Measurements from ENCODE around the gene NEAT1.

DNA sequence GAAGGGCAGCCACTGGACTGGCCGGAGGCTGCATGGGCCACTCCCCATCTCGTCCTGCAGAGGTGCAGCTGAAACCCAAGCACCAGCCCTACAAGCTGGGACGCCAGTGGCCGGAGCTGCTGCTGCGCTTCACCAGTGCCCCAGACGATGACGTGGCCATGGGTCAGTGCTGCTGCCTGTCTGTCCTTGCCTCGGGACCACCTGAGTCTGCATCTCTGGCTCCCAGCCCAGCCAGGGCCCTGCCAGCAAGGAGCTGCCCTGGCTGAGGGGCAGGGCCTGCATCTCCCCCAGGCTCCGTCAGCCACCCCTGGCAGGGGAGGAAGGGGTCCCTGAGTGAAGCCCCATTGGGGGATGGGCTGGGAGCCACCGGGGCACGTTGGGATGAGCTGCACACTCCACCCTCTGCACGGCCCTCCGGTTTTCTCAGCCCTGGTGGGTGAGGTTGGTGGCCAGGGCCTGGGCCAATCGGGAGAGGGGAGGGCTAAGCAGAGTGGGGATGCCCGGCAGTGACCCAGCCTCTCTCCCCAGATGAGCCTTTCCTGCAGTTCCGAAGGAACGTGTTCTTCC lies 29.0 kb upstream of the NEAT1 start:
- TF ChIP-seq GATA2 (IDR thresholded peaks at IDR 0.05; ENCODE audit: low read depth, low read length) (no peak), GATA3 (IDR thresholded peaks at IDR 0.05; ENCODE audit: low read depth, low read length) (no peak)
